Measurements from ENCODE around the gene WDR27.

The WDR27 gene

GRCh38 chr6:169691260-169691659 lies 10.6 kb downstream of the WDR27 start:
- TF ChIP-seq GATA2 (IDR thresholded peaks at IDR 0.05; ENCODE audit: low read depth, low read length): no peak
- TF ChIP-seq GATA3 (IDR thresholded peaks at IDR 0.05; ENCODE audit: low read depth, low read length): no peak

DNA sequence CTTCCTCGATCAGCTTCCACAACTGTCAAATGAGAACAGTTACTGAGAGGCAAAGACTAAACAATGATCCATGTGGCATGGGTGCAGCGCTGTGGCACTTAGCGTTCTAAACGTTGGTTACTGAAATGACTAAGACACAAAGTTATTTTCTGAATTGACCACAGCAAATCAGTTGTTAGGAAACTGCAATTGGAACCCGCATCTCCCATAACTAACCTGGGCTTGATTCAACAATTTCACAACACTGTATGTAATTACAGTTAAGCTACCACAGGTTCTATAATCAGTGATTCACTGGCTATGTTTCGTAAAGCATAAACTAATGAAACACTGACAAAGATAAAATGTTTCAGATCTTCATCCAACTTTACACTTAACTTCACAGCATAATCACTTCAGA lies 12.5 kb downstream of the WDR27 start:
- TF ChIP-seq GATA2 (IDR thresholded peaks at IDR 0.05; ENCODE audit: low read depth, low read length) (no peak), GATA3 (IDR thresholded peaks at IDR 0.05; ENCODE audit: low read depth, low read length) (no peak)

GRCh38 chr6:169685860-169686259 lies 16.0 kb downstream of the WDR27 start:
- no peak for TF ChIP-seq GATA3 (IDR thresholded peaks at IDR 0.05; ENCODE audit: low read depth, low read length)
- TF ChIP-seq GATA2 (IDR thresholded peaks at IDR 0.05; ENCODE audit: low read depth, low read length): no peak

DNA sequence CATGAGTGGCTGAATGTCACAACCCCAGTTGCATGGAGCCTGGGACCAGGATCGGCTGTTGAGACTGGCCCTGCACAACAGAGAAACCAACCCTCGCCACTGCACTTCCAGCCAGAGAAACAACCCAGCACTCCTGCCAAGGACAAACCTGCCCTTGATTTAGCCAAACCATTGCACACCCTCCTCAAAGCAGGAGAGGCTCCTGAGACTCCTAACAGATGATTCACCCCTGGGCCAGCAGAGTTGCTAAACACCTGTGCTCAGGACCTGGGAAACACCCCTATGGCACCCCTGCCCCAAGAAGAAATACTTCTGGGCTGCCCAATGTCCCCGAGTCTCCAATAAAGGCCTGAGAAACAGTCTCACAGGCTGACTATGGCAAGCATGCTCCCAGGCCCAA lies 17.8 kb downstream of the WDR27 start:
- no peak for TF ChIP-seq GATA2 (IDR thresholded peaks at IDR 0.05; ENCODE audit: low read depth, low read length)
- no peak for TF ChIP-seq GATA3 (IDR thresholded peaks at IDR 0.05; ENCODE audit: low read depth, low read length)

GRCh38 chr6:169678342-169678741 lies 23.5 kb downstream of the WDR27 start:
- no peak for TF ChIP-seq GATA3 (IDR thresholded peaks at IDR 0.05; ENCODE audit: low read depth, low read length)
- TF ChIP-seq GATA2 (IDR thresholded peaks at IDR 0.05; ENCODE audit: low read depth, low read length): no peak

DNA sequence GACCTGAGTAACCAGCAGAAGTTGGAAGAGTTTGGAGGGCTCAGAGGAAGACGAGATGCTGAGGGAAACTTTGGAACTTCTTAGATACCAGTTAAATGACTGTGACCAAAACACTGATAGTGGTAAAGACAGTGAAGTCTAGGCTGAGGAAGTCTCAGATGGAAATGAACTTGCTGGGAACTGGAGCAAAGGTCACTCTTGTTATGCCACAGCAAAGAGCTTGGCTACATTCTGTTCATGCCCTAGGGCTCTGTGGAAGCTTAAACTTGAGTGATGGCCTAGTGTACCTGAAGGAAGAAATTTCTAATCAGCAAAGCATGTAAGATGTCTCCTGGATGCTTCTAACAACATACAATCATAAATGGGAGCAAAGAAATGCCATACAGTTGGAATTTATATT lies 24.7 kb downstream of the WDR27 start:
- TF ChIP-seq GATA2 (IDR thresholded peaks at IDR 0.05; ENCODE audit: low read depth, low read length) (no peak), GATA3 (IDR thresholded peaks at IDR 0.05; ENCODE audit: low read depth, low read length) (no peak)

DNA sequence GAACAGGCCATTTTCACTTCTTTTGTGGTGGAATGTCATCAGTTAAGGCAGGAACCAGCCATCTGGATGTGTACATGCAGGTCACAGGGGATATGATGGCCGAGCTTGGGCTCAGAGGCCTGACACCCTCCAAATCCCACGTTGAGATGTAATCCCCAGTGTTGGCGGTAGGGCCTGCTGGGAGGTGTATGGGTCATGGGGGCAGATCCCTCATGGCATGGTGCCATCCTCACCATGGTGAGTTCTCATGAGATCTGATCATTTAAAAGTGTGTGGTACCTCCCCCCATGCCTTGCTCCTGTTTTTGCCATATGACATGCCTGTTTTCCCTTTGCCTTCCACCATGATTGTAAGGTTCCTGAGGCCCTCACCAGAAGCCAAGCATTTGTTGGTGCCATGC lies 26.8 kb downstream of the WDR27 start:
- TF ChIP-seq GATA3 (IDR thresholded peaks at IDR 0.05; ENCODE audit: low read depth, low read length) (no peak), GATA2 (IDR thresholded peaks at IDR 0.05; ENCODE audit: low read depth, low read length) (no peak)

- no peak for TF ChIP-seq GATA3 (IDR thresholded peaks at IDR 0.05; ENCODE audit: low read depth, low read length)
- no peak for TF ChIP-seq GATA2 (IDR thresholded peaks at IDR 0.05; ENCODE audit: low read depth, low read length)
Observed at GRCh38 chr6:169671563-169671962, 30.3 kb downstream of the WDR27 start.

DNA sequence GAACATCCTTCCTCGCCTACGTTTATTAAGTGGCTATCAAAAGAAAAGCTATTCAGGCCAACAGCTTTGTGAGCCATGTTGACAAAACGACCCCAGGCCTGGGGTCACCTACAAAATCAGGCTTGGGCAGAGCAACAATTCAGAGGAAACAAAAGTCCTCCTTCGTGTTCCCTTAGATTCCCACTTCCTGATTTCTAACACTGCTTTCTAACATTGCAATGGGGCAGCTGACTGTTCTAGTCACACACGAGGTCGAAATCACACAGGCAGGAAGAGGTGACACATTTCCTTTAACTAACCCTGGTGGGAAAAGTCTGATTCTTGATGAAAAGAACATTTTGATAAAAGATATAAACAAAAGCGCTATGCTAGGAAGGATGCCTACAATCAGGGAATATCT lies 31.9 kb downstream of the WDR27 start:
- no peak for TF ChIP-seq GATA3 (IDR thresholded peaks at IDR 0.05; ENCODE audit: low read depth, low read length)
- no peak for TF ChIP-seq GATA2 (IDR thresholded peaks at IDR 0.05; ENCODE audit: low read depth, low read length)

GRCh38 chr6:169669147-169669546 lies 32.7 kb downstream of the WDR27 start:
- TF ChIP-seq GATA2 (IDR thresholded peaks at IDR 0.05; ENCODE audit: low read depth, low read length) (no peak), GATA3 (IDR thresholded peaks at IDR 0.05; ENCODE audit: low read depth, low read length) (no peak)

DNA sequence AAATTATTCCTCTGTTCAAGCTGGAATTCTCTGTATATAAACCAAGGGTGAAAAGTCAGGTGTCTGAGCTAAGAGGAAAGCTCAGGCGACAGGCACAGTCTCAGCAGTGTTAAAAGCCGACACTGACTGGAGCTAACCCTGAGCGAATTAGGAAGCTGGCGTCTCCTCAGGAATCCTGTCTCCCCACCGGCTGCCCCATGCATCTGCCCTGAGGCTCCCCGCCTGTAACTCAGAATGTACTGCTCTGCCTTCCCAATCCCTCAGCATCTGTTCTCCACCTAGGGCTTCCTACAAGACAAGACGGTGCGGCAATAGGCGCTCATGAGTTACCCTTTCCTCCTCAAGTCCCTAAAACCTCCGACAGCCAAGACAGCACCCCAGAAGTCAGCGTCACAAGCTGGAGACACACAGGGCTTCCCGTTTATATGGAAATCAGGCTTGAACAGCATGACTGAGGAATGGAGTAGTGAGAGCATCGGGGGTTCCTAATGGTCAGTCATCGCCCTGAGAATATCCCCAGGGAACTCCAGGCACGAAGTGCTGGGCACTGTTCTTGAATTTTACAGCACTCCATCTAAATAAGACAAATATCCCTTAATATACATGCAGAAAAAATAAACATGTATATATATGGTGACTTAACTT lies 33.5 kb downstream of the WDR27 start:
- TF ChIP-seq GATA2 (IDR thresholded peaks at IDR 0.05; ENCODE audit: low read depth, low read length) (no peak), GATA3 (IDR thresholded peaks at IDR 0.05; ENCODE audit: low read depth, low read length) (no peak)

DNA sequence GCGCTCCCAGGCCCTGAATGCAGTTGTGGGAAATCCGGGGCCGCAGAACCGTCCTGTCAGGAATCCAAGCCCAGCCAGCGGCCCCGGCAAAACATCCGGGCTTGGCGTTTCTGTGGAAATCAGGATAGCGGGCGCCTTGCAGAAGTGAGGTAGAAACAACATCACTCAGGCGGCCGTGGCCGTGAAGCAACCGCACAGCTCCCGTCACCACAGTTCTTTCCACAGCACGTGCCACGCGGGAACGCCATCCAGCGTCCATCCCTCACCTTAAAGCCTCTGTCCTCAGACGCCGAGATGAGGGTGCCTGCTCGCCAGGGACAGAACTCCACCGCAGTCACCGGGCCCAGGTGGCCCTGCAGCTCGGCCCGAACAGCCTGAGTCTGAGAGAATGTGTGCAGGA lies 34.1 kb downstream of the WDR27 start:
- no peak for TF ChIP-seq GATA3 (IDR thresholded peaks at IDR 0.05; ENCODE audit: low read depth, low read length)
- no peak for TF ChIP-seq GATA2 (IDR thresholded peaks at IDR 0.05; ENCODE audit: low read depth, low read length)

DNA sequence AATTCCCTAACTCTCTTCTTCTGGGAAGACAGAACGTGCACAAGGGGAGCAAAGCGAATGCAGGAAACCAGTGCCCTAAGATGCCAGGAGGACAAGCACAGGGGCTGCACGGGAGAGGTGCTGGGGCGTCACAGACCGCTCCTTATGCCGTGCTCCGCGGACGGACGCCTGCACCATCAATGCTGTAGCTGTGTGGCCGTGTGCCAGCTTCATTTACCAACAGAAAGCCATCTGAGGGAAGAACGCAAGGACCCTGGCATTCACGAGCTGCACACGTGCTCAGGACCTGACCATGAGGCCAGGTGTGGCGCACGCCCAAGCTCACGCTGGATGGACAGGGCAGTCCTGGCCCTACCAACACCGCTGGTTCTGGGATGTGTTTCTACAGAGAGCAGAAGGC lies 35.4 kb downstream of the WDR27 start:
- TF ChIP-seq GATA3 (IDR thresholded peaks at IDR 0.05; ENCODE audit: low read depth, low read length) (no peak), GATA2 (IDR thresholded peaks at IDR 0.05; ENCODE audit: low read depth, low read length) (no peak)

DNA sequence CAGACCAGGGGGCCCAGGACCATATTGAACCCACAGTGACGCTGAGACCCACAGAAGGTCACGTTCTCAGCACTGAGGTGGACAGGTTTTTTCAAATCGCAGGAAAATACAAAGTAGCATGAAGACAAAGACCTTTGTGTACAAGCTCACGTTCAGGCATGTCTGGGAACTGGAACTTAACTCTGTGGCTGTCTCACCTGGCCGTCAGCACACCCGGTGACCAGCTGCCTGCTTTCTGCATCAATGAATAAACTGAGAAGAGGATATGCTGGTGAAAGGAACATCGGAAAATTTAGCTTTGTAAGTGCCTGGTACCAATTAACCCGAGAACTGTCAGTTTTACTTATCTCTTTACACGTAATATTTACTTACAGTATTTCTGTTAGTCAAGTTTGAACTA lies 36.5 kb downstream of the WDR27 start:
- TF ChIP-seq GATA3 (IDR thresholded peaks at IDR 0.05; ENCODE audit: low read depth, low read length) (no peak), GATA2 (IDR thresholded peaks at IDR 0.05; ENCODE audit: low read depth, low read length) (no peak)

DNA sequence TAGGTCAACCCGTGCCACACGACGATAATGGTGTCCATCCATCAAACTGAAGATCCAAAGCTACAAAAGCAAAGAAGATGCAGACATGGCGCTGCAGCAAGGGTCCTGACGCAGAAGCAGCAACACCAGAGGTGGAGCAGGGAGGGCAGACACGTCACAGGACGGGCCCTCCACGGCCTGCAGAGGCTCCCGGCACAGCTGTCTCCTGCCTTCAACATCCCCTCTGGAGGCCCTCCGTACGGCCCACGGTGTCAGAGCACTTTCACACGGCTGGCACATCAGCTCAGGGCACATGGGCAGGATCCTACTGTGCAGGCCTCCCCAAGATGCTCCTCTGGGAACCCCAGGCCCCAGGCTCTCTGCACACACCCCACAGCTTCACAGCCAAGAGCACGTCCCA lies 37.6 kb downstream of the WDR27 start:
- TF ChIP-seq GATA3 (IDR thresholded peaks at IDR 0.05; ENCODE audit: low read depth, low read length): no peak
- TF ChIP-seq GATA2 (IDR thresholded peaks at IDR 0.05; ENCODE audit: low read depth, low read length): no peak

GRCh38 chr6:169663468-169663867 lies 38.4 kb downstream of the WDR27 start:
- TF ChIP-seq GATA3 (IDR thresholded peaks at IDR 0.05; ENCODE audit: low read depth, low read length) (no peak), GATA2 (IDR thresholded peaks at IDR 0.05; ENCODE audit: low read depth, low read length) (no peak)
